HG03039 (cell line): ENCODE measurements around the gene IVD.

ENCODE experiments used
- ATAC-seq: cut with Tn5 transposase; IDR thresholded peaks from one replicate; pipeline ENCODE4 v1.9.1; 2021; ENCODE audit warnings: mild to moderate bottlenecking, moderate library complexity; ENCODE audit not compliant: unreplicated experiment

The IVD gene

GRCh38 chr15:40412095-40412759 is 6.6 kb downstream of the IVD start:
- ATAC-seq, result no peak

GRCh38 chr15:40413036-40413435 is 7.4 kb downstream of the IVD start:
- ATAC-seq, result no peak

GRCh38 chr15:40414816-40415215 is 9.2 kb downstream of the IVD start:
- no peak for ATAC-seq

- no peak for ATAC-seq
Measured at GRCh38 chr15:40415226-40415625, 9.6 kb downstream of the IVD start.

- ATAC-seq, result no peak
Measured at GRCh38 chr15:40416056-40416455, 10.5 kb downstream of the IVD start.

- ATAC-seq, result no peak
Measured at GRCh38 chr15:40418126-40418525, 12.5 kb downstream of the IVD start.

- no peak for ATAC-seq
Measured at GRCh38 chr15:40420071-40420713, 14.6 kb downstream of the IVD start.

- no peak for ATAC-seq
Measured at GRCh38 chr15:40420793-40421192, 15.2 kb downstream of the IVD start.

- ATAC-seq, result no peak
Measured at GRCh38 chr15:40421246-40422157, 15.9 kb downstream of the IVD start.

- ATAC-seq, result no peak
Measured at GRCh38 chr15:40424483-40425115, 19.0 kb downstream of the IVD start.

- no peak for ATAC-seq
Measured at GRCh38 chr15:40425681-40426080, 20.1 kb downstream of the IVD start.

- no peak for ATAC-seq
Measured at GRCh38 chr15:40427188-40427587, 21.6 kb downstream of the IVD start.

GRCh38 chr15:40428185-40428584 is 22.6 kb downstream of the IVD start:
- no peak for ATAC-seq

GRCh38 chr15:40429068-40429710 is 23.6 kb downstream of the IVD start:
- ATAC-seq, result no peak

GRCh38 chr15:40430271-40430805 is 24.7 kb downstream of the IVD start:
- ATAC-seq, result no peak

GRCh38 chr15:40435023-40435709 is 29.6 kb downstream of the IVD start:
- ATAC-seq, result no peak

GRCh38 chr15:40435710-40436089 is 30.1 kb downstream of the IVD start:
- no peak for ATAC-seq

GRCh38 chr15:40436116-40436891 is 30.7 kb downstream of the IVD start:
- ATAC-seq, result no peak
